GM23248 (cell line): ENCODE results near the gene RSPH3.

ENCODE experiments used
- EZH2 ChIP-seq: fragments of 200-600 bp; sonication (generic); IDR thresholded peaks from 2 replicates; pipeline ENCODE4 v1.6.1; 2018; ENCODE audit warnings: antibody characterized with exemption, mild to moderate bottlenecking; ENCODE audit not compliant: insufficient read depth, poor library complexity, severe bottlenecking
- EZH2phosphoT487 ChIP-seq: fragments of 200-600 bp; sonication (generic); IDR thresholded peaks from 2 replicates; pipeline ENCODE4 v1.6.1; 2018; ENCODE audit warnings: antibody characterized with exemption, moderate library complexity, mild to moderate bottlenecking, low read depth; ENCODE audit not compliant: insufficient read depth

DNA sequence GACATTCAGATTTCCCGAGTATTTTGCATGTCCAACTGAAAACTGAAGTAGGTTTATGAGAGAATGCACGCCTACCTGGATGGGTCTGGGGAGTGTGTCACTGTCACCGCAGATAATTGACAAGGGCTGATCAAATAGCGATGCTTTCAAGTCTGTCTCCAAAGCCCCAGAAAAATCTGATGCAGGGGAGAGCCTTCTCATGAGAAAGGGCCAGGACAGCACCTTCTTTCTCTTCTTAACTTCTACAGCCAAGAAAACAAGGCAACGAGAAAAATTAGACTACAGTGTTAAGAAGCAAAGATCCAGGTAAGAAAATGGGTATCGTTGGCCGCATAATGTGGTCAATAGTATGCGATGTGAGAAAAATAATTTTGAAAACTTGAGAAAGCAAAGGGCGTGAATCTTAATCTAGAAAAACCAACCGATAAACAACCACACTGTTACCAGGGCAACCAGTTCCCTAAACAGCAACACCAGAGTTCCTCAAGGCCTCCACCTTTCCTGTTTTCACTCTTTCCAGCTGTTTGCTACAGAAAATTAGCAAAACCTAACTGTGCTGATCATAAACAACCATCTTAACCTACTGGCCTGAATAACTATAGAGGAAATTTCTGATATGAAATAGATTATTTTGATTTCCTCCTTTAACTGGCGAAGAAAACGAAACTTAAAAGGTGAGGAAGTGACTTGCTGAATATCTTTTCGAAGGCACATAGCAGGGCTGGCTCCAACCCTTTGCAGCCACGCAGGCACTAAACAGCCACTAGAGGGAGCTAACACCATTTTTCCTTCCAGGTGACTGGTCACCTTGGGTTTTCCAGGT is 42.2 kb upstream of the RSPH3 start:
- TF ChIP-seq EZH2, result no peak
- TF ChIP-seq EZH2phosphoT487, result no peak
